Measurements from ENCODE around the gene HNF4A.

DNA sequence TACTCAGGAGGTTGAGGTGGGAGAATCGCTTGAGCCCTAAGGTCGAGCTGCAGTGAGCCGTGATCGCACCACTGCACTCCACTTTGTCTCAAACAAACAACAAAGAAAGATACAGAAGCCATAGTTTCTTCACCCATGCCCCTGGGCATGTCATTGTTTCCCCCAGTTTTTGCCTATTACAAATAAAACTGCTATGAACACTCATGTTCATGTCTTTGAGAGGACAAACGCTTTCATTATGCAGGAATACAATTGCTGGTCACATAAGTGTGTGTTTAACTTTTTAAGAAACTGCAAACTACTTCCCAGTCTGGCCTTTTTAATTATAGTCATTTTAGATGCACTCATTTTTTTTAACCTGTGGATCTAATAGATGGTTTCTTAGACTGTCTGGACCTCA, 108.0 kb downstream of the HNF4A start:
- no peak for TF ChIP-seq TP53 (CRISPR knock-in tag; conservative IDR thresholded peaks at IDR 0.05)
- TF ChIP-seq, protein P1, sequence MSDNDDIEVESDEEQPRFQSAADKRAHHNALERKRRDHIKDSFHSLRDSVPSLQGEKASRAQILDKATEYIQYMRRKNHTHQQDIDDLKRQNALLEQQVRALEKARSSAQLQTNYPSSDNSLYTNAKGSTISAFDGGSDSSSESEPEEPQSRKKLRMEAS (IDR thresholded peaks at IDR 0.05) = no peak
- TF ChIP-seq ZNF225 (CRISPR knock-in tag; IDR thresholded peaks at IDR 0.05) = no peak
